ENCODE measurements around the gene TSPAN9.

DNA sequence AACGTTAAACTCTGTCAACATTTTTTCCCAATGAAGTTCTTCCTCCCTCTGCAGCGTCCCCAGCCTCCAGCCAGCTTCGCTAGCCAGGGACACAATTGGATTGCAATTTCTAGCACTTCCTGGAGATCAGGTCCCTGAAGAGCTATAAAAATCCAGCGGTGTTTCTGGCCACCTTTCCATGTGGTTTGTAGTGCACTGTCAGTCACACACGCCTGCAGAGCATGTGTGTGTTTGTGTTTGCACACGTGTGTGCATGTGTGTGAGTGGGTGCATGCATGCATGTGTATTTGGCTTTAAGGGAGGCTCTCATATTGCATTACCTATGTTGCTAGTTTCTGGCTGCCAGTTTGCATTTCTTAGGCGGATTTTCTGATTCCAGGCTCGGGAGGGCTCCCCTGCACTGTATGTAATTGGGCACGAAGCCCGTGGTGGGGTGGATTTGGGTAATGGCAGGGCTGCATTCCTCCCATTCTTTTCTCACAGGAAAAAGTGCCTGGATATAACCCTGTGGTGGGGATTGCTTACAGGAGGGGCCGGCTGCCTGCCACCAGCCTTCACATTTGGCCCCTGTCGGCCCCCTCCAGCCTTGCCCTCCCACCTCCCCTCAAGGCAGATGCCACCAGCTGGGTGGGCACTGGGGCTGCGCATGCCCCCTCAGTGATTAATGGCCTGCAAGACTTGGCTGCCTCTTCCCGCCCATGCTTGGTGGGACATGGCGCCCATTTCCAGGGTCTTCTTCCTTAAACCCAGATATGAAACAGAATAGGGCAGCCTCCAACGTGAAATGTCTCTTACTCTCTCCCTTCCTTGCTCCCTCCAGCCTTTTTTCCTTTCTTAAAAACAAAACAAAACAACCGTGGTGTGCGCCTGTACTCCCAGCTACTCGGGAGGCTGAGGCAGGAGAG lies 74.0 kb downstream of the TSPAN9 start:
- TF ChIP-seq SMC3 (IDR thresholded peaks at IDR 0.05; ENCODE audit: borderline replicate concordance, low read length) (no peak), NBN (IDR thresholded peaks at IDR 0.05) (no peak), ZZZ3 (IDR thresholded peaks at IDR 0.05; ENCODE audit: control insufficient read depth, insufficient read length, low read depth) (no peak), EED (IDR thresholded peaks at IDR 0.05; ENCODE audit: low read depth) (no peak), ATF3 (IDR thresholded peaks at IDR 0.05; ENCODE audit: borderline replicate concordance, extremely low read depth, low read depth, low read length) (no peak)
- TF ChIP-seq, protein P1, sequence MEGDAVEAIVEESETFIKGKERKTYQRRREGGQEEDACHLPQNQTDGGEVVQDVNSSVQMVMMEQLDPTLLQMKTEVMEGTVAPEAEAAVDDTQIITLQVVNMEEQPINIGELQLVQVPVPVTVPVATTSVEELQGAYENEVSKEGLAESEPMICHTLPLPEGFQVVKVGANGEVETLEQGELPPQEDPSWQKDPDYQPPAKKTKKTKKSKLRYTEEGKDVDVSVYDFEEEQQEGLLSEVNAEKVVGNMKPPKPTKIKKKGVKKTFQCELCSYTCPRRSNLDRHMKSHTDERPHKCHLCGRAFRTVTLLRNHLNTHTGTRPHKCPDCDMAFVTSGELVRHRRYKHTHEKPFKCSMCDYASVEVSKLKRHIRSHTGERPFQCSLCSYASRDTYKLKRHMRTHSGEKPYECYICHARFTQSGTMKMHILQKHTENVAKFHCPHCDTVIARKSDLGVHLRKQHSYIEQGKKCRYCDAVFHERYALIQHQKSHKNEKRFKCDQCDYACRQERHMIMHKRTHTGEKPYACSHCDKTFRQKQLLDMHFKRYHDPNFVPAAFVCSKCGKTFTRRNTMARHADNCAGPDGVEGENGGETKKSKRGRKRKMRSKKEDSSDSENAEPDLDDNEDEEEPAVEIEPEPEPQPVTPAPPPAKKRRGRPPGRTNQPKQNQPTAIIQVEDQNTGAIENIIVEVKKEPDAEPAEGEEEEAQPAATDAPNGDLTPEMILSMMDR (IDR thresholded peaks at IDR 0.05 in 2 of 3, conservative IDR thresholded peaks at IDR 0.05 in 1 of 3; ENCODE audit: control insufficient read depth in 2 of 3, extremely low read depth in 1 of 3, insufficient read depth in 1 of 3, low read depth in 3 of 3, low read length in 3 of 3) = no peak
- TF ChIP-seq, protein P2, sequence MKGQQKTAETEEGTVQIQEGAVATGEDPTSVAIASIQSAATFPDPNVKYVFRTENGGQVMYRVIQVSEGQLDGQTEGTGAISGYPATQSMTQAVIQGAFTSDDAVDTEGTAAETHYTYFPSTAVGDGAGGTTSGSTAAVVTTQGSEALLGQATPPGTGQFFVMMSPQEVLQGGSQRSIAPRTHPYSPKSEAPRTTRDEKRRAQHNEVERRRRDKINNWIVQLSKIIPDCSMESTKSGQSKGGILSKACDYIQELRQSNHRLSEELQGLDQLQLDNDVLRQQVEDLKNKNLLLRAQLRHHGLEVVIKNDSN (IDR thresholded peaks at IDR 0.05; ENCODE audit: borderline replicate concordance, extremely low read length, insufficient read depth, low read depth, low read length) = no peak
